Activated CD8-positive, alpha-beta T cell treated with anti-CD3 and anti-CD28 coated beads for 36 hours (primary cell): Measurements from ENCODE around the gene POLE2. TPM values are rescaled to one million over a fixed set of nuclear protein-coding genes. Genes with fewer than 3 reads are reported as not detected.
A peak's percentile ranks its signal among the peaks of the same experiment; 100 is the strongest.

Source experiments
- ATAC-seq: fragments of 200-7000 bp; cut with Tn5 transposase; one replicate; pipeline ENCODE4 v1.10.0; 2021; ENCODE audit warnings: mild to moderate bottlenecking, moderate library complexity
- CTCF ChIA-PET: fragments of 350-600 bp; sonication (Branson Sonifier 250); formaldehyde crosslinking; loops from one replicate; lab custom pipeline; 2021; ENCODE audit warnings: antibody characterized with exemption; lab: Charles Lee
- POLR2A ChIA-PET: fragments of 350-600 bp; sonication (Branson Sonifier 250); formaldehyde crosslinking; loops from one replicate; lab custom pipeline; 2021; ENCODE audit warnings: antibody characterized with exemption; lab: Charles Lee
- DNase-seq: peaks from one replicate; pipeline ENCODE4 v3.0.0-alpha.2; 2020
- H3K27ac Mint-ChIP-seq: one replicate; pipeline ENCODE4 v1.8.0; 2021; ENCODE audit warnings: mild to moderate bottlenecking, mixed read lengths
- H3K27me3 Mint-ChIP-seq: one replicate; pipeline ENCODE4 v1.8.0; 2021; ENCODE audit warnings: mixed read lengths
- H3K36me3 Mint-ChIP-seq: one replicate; pipeline ENCODE4 v1.8.0; 2021; ENCODE audit warnings: low read depth, mixed read lengths
- H3K4me1 Mint-ChIP-seq: one replicate; pipeline ENCODE4 v1.8.0; 2021; ENCODE audit warnings: low read depth, mixed read lengths
- H3K4me3 Mint-ChIP-seq: one replicate; pipeline ENCODE4 v1.8.0; 2021; ENCODE audit warnings: mild to moderate bottlenecking, moderate library complexity, mixed read lengths
- H3K9me3 Mint-ChIP-seq: one replicate; pipeline ENCODE4 v1.8.0; 2021; ENCODE audit warnings: mixed read lengths
- CTCF ChIP-seq: fragments of 200-600 bp; IDR thresholded peaks from one replicate; pipeline ENCODE4 v1.8.0; 2022; ENCODE audit warnings: antibody characterized with exemption, mild to moderate bottlenecking
- intact Hi-C: fragments of 100-400 bp; cut with micrococcal nuclease; formaldehyde crosslinking; loops from one replicate; pipeline ENCODE4 v1.10.0; 2022
- total RNA-seq, 2 experiments: library from RNA; stranded (reverse); gene quantifications; one replicate each; pipeline ENCODE4 v1.2.3, GENCODE V29; 2021

The POLE2 gene
- total RNA-seq, 2 experiments from 2014 or later, result 36.3 to 36.5 TPM

- H3K27me3 Mint-ChIP-seq, result no peaks in the 10 kb centered on the region
- no peaks in the 10 kb centered on the region for H3K9me3 Mint-ChIP-seq
- H3K36me3 Mint-ChIP-seq, result no peaks in the 10 kb centered on the region
- DNase-seq (peak; percentile 79), ATAC-seq (peak; percentile 70)
- POLR2A ChIA-PET, result interaction anchor here (0.7 to 1.6 kb wide), 7 partner anchors 11 to 130 kb away, joined by 3 to 6 read pairs (median 3); partner anchors contain the start of genes MGAT2 and RPL36AL
- TF ChIP-seq CTCF, result no peak
- H3K4me1 Mint-ChIP-seq, result peaks cover 29% of the 10 kb centered on the region
- peak within 1 kb of the TSS; percentile 87 for H3K27ac Mint-ChIP-seq
- peak within 1 kb of the TSS; percentile 79 for H3K4me3 Mint-ChIP-seq
- CTCF ChIA-PET, result interaction anchor here (0.9 to 1.4 kb wide), 3 partner anchors 15 to 231 kb away, joined by 3 to 4 read pairs (median 3); partner anchors contain the start of genes MGAT2 and RPL36AL
- intact Hi-C loops, result no loop called here
Measured at GRCh38 chr14:49692811-49693734, 5.1 kb upstream of the POLE2 start, which contains the start of gene KLHDC1. TSS of gene KLHDC1 (plus strand) at chr14:49693120. CDS start at chr14:49693195, 75 bp downstream.

DNA sequence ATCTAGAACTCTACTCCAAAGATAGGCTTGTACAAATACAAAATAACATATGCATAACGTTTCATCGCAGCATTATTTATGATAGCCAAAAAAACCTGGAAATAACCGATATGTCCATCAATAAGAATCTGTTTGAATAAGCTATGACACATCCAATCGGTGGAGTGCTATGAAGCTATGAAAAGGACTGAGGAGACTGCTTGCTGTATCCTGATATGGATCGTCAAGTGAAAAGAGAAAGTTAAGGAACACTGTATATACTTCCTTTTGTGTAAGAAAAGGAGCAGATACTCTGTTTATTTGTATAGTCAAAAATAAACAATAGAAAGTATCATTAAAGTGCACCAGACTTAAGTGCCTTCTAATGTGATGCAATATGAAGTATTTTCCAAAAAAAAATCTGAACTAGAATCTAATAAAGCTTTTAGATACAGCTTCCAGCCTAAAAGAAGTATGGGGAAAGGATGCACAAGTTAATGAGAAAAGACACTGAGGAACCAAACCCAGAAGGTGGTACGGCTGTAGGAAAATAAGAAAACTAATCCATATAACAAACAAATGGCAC, 4.3 kb upstream of the POLE2 start:
- H3K27ac Mint-ChIP-seq, result peak overlapping the region; percentile 87
- intact Hi-C loops, result no loop called here
- TF ChIP-seq CTCF, result no peak
- H3K4me3 Mint-ChIP-seq, result peak overlapping the region; percentile 79
- ATAC-seq (no peak), DNase-seq (no peak)
- H3K4me1 Mint-ChIP-seq, result peaks cover 31% of the 10 kb centered on the region
- no peaks in the 10 kb centered on the region for H3K27me3 Mint-ChIP-seq
- POLR2A ChIA-PET, result interaction anchor here (0.6 to 1.6 kb wide), 6 partner anchors 10 to 405 kb away, joined by 3 to 6 read pairs (median 3); partner anchors contain the start of genes MGAT2 and RPL36AL
- H3K36me3 Mint-ChIP-seq, result peaks cover 4% of the 10 kb centered on the region
- H3K9me3 Mint-ChIP-seq, result no peaks in the 10 kb centered on the region
- CTCF ChIA-PET, result interaction anchor here (0.9 to 1.4 kb wide), 3 partner anchors 14 to 231 kb away, joined by 3 to 4 read pairs (median 3); partner anchors contain the start of genes MGAT2 and RPL36AL

DNA sequence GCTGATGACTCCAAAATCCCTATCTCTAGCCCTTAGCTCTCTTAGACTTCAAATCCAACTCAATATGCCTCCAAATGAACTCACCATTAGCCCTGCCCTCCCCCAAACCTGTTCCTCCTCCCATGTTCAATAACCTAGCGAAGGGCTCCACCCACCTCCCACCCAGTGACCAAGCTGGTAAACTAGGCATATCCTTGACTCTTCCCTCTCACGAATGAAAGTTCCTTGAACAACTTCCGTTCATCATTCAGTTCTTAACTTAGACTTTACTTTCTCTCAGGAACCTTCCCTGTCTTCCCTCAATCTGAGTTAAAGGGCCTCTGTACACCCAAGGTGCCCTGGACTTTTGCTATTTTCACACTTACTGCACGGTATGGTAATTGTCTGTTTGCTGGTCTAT, 3.0 kb upstream of the POLE2 start:
- ATAC-seq (no peak), DNase-seq (peak; percentile 16)
- no peak overlapping the region for H3K4me3 Mint-ChIP-seq
- no peaks in the 10 kb centered on the region for H3K9me3 Mint-ChIP-seq
- ChIA-PET POLR2A (interaction anchor here (0.6 to 1.2 kb wide), 2 partner anchors 77 to 328 kb away, joined by 3 read pairs; partner anchors contain the start of gene KLHDC2), CTCF (interaction anchor here (1.1 kb wide), 1 partner anchor 77 kb away, joined by 6 read pairs; the partner anchor contains the start of gene KLHDC2)
- intact Hi-C loops, result no loop called here
- peaks cover 11% of the 10 kb centered on the region for H3K36me3 Mint-ChIP-seq
- H3K27ac Mint-ChIP-seq, result no peak overlapping the region
- H3K27me3 Mint-ChIP-seq, result no peaks in the 10 kb centered on the region
- peaks cover 41% of the 10 kb centered on the region for H3K4me1 Mint-ChIP-seq
- TF ChIP-seq CTCF, result no peak

- ChIA-PET CTCF (interaction anchor here (1.2 to 1.5 kb wide), 2 partner anchors 54 to 69 kb away, joined by 3 to 9 read pairs; partner anchors contain the start of gene DNAAF2), POLR2A (interaction anchor here (0.6 to 2.2 kb wide), 6 partner anchors 21 to 381 kb away, joined by 3 to 18 read pairs (median 3); partner anchors contain the start of genes KLHDC2 and NEMF)
- H3K27me3 Mint-ChIP-seq, result no peaks in the 10 kb centered on the region
- intact Hi-C loops, result loop anchor here (2.0 kb wide), 1 partner anchor 78 kb away; no protein-coding TSS in a partner anchor
- peaks cover 17% of the 10 kb centered on the region for H3K36me3 Mint-ChIP-seq
- peak overlapping the region; percentile 91 for H3K27ac Mint-ChIP-seq
- no peak for TF ChIP-seq CTCF
- peak overlapping the region; percentile 92 for H3K4me3 Mint-ChIP-seq
- H3K4me1 Mint-ChIP-seq, result peaks cover 33% of the 10 kb centered on the region
- no peaks in the 10 kb centered on the region for H3K9me3 Mint-ChIP-seq
- DNase-seq (no peak), ATAC-seq (peak; percentile 6)
Measured at GRCh38 chr14:49688701-49689030, 652 bp upstream of the POLE2 start.
